Smooth muscle cell (in vitro differentiated cells): Measurements from ENCODE around the gene DOCK9. TPM values are rescaled to one million over a fixed set of nuclear protein-coding genes. Genes with fewer than 3 reads are reported as not detected.

ENCODE experiments used
- DNase-seq: peaks from one replicate; lab custom pipeline; 2025; ENCODE audit not compliant: unreplicated experiment; lab: John Stamatoyannopoulos, UW
- H2AFZ ChIP-seq: fragments of 200-600 bp; sonication (generic); 2 replicates; pipeline ENCODE4 v1.6.0; 2016; ENCODE audit warnings: antibody characterized with exemption, low read depth, mild to moderate bottlenecking
- H3F3A ChIP-seq: fragments of 200-600 bp; sonication (generic); 2 replicates; pipeline ENCODE4 v1.6.0; 2017; ENCODE audit warnings: antibody characterized with exemption, low read depth
- H3K27ac ChIP-seq: fragments of 200-600 bp; sonication (generic); 2 replicates; pipeline ENCODE4 v1.5.1; 2016; ENCODE audit warnings: low read depth, mild to moderate bottlenecking
- H3K27me3 ChIP-seq: fragments of 200-600 bp; sonication (generic); 2 replicates; pipeline ENCODE4 v1.6.1; 2016; ENCODE audit warnings: low read depth, mild to moderate bottlenecking
- H3K36me3 ChIP-seq: fragments of 200-600 bp; sonication (generic); 2 replicates; pipeline ENCODE4 v1.5.1; 2016; ENCODE audit warnings: low read depth
- H3K4me1 ChIP-seq: fragments of 200-600 bp; sonication (generic); 2 replicates; pipeline ENCODE4 v1.5.1; 2016; ENCODE audit warnings: low read depth
- H3K4me2 ChIP-seq: fragments of 200-600 bp; sonication (generic); 2 replicates; pipeline ENCODE4 v1.6.0; 2016; ENCODE audit warnings: mild to moderate bottlenecking
- H3K4me3 ChIP-seq: fragments of 200-600 bp; sonication (generic); 2 replicates; pipeline ENCODE4 v1.5.1; 2016; ENCODE audit warnings: mild to moderate bottlenecking
- H3K79me2 ChIP-seq: fragments of 200-600 bp; sonication (generic); 2 replicates; pipeline ENCODE4 v1.6.0; 2016; ENCODE audit warnings: low read depth, mild to moderate bottlenecking
- H3K9ac ChIP-seq: fragments of 200-600 bp; sonication (generic); 2 replicates; pipeline ENCODE4 v1.6.0; 2016; ENCODE audit warnings: low read depth
- H3K9me3 ChIP-seq: fragments of 200-600 bp; sonication (generic); replicated peaks from 2 replicates; pipeline ENCODE4 v1.5.1; 2016; ENCODE audit warnings: low read depth
- H4K20me1 ChIP-seq: fragments of 200-600 bp; sonication (generic); 2 replicates; pipeline ENCODE4 v1.6.0; 2016; ENCODE audit warnings: low read depth
- WGBS: methylation state at CpG from one replicate; pipeline ENCODE4 v1.1.7; 2016; ENCODE audit warnings: low lambda C conversion rate; 5-methylcytosine and 5-hydroxymethylcytosine counted together
- polyA plus RNA-seq: library from polyadenylated mRNA; unstranded; fragments of >200 nt; fragmentation: Nextera tagmentation; extraction: Ambion mirVana; gene quantifications from 2 replicates; pipeline ENCODE4 v1.2.1, GENCODE V29; 2016
- total RNA-seq: library from RNA; depleted of rRNA; stranded (reverse); fragments of >200 nt; gene quantifications from 2 replicates; pipeline ENCODE4 v1.2.3, GENCODE V29; 2014
- TF ChIP-seq, protein P1 (sequence below): fragments of 200-600 bp; sonication (generic); IDR thresholded peaks from 2 replicates; pipeline ENCODE4 v1.5.1; 2017; ENCODE audit warnings: borderline replicate concordance, mild to moderate bottlenecking, antibody characterized with exemption; ENCODE audit not compliant: insufficient read depth, poor library complexity, severe bottlenecking

DOCK9 gene
- total and polyA plus RNA-seq, 2 experiments from 2014 or later: 5.7 to 25.1 TPM

DNA sequence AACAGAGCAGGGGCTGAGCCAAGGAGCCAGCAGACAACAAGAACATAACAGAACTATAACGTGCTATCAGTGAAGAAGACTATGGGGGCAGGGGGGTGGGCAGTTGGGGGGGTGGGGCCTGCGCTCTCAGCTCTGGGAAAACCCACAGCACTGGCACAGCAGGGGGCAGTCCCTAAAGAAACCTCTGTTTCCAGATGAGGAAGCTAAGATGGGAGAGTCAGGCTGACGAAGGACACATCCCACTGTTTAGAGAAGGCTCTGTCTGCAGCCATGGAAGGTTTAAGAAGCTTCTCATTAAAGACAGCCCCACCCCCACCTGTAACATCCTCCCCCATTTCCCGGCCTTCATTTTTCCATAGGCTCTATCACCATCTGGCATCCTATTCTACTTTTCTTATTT, 7.1 kb upstream of the DOCK9 start:
- H3K36me3 ChIP-seq: no peaks in the 10 kb centered on the region
- WGBS: 71% methylated on average over 4 of the region's 4 CpGs
- no peaks in the 10 kb centered on the region for H3F3A ChIP-seq
- H3K27ac ChIP-seq: no peak overlapping the region
- no peaks in the 10 kb centered on the region for H3K4me1 ChIP-seq
- DNase-seq: no peak
- TF ChIP-seq, protein P1, sequence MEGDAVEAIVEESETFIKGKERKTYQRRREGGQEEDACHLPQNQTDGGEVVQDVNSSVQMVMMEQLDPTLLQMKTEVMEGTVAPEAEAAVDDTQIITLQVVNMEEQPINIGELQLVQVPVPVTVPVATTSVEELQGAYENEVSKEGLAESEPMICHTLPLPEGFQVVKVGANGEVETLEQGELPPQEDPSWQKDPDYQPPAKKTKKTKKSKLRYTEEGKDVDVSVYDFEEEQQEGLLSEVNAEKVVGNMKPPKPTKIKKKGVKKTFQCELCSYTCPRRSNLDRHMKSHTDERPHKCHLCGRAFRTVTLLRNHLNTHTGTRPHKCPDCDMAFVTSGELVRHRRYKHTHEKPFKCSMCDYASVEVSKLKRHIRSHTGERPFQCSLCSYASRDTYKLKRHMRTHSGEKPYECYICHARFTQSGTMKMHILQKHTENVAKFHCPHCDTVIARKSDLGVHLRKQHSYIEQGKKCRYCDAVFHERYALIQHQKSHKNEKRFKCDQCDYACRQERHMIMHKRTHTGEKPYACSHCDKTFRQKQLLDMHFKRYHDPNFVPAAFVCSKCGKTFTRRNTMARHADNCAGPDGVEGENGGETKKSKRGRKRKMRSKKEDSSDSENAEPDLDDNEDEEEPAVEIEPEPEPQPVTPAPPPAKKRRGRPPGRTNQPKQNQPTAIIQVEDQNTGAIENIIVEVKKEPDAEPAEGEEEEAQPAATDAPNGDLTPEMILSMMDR: no peak
- peaks cover 4% of the 10 kb centered on the region for H3K79me2 ChIP-seq
- H3K27me3 ChIP-seq: no peaks in the 10 kb centered on the region
- H3K4me2 ChIP-seq: no peak overlapping the region
- no peak overlapping the region for H3K9ac ChIP-seq
- H4K20me1 ChIP-seq: no peaks in the 10 kb centered on the region
- H2AFZ ChIP-seq: no peak overlapping the region
- no peaks in the 10 kb centered on the region for H3K9me3 ChIP-seq
- H3K4me3 ChIP-seq: no peak overlapping the region

DNA sequence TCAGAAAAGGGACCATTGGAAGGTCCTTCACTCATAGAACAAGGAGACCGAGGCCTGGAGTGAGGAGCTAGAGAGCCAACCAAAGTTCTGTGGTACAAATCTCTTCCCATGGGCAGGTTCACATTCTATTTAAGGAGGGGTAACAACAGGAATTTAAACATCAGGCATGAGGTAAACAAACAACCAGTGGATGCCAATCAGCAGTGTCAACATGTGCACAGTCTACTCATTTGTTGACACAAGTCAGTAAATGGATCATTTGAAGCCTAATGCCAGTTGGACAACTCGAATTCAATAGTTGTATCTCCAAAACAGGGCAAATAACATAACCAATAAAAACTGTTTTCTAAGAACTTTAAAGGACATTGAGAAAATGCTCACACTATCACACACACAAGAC, 6.3 kb upstream of the DOCK9 start:
- H3K9ac ChIP-seq: no peak overlapping the region
- H3K79me2 ChIP-seq: no peaks in the 10 kb centered on the region
- H4K20me1 ChIP-seq: no peaks in the 10 kb centered on the region
- H3K27me3 ChIP-seq: no peaks in the 10 kb centered on the region
- no peak for DNase-seq
- WGBS: 89% methylated on average over 2 of the region's 2 CpGs
- no peaks in the 10 kb centered on the region for H3K9me3 ChIP-seq
- no peak overlapping the region for H3K4me2 ChIP-seq
- H2AFZ ChIP-seq: no peak overlapping the region
- H3K4me1 ChIP-seq: no peaks in the 10 kb centered on the region
- H3F3A ChIP-seq: no peaks in the 10 kb centered on the region
- no peaks in the 10 kb centered on the region for H3K36me3 ChIP-seq
- no peak overlapping the region for H3K27ac ChIP-seq
- TF ChIP-seq, protein P1: no peak
- no peak overlapping the region for H3K4me3 ChIP-seq

DNA sequence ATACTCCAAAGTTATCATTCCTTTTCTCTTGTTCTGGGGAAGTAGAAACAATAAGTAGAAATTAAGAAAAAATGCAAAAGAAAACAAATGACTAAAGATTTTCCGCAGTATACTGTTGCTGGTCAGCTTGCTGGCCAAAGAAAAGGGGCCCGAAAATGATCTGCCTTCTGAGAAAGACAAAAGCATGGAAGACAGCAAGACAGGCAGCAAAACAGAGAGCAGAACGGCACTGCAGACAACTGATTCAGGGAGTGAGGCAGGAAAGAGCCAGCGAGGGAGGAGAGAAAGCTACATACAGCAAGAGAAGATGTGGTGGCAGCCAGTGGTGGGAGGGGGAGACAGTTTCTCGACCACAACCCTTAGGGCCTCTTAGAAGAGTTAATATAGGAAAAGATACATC, 5.3 kb upstream of the DOCK9 start:
- H3K9ac ChIP-seq: no peak overlapping the region
- H3K36me3 ChIP-seq: no peaks in the 10 kb centered on the region
- DNase-seq: no peak
- no peak overlapping the region for H3K4me3 ChIP-seq
- no peaks in the 10 kb centered on the region for H4K20me1 ChIP-seq
- H3K27ac ChIP-seq: no peak overlapping the region
- WGBS: 83% methylated on average over 5 of the region's 5 CpGs
- no peak overlapping the region for H3K4me2 ChIP-seq
- TF ChIP-seq, protein P1: no peak
- H2AFZ ChIP-seq: no peak overlapping the region
- no peaks in the 10 kb centered on the region for H3F3A ChIP-seq
- no peaks in the 10 kb centered on the region for H3K9me3 ChIP-seq
- H3K27me3 ChIP-seq: no peaks in the 10 kb centered on the region
- H3K79me2 ChIP-seq: no peaks in the 10 kb centered on the region
- no peaks in the 10 kb centered on the region for H3K4me1 ChIP-seq

DNA sequence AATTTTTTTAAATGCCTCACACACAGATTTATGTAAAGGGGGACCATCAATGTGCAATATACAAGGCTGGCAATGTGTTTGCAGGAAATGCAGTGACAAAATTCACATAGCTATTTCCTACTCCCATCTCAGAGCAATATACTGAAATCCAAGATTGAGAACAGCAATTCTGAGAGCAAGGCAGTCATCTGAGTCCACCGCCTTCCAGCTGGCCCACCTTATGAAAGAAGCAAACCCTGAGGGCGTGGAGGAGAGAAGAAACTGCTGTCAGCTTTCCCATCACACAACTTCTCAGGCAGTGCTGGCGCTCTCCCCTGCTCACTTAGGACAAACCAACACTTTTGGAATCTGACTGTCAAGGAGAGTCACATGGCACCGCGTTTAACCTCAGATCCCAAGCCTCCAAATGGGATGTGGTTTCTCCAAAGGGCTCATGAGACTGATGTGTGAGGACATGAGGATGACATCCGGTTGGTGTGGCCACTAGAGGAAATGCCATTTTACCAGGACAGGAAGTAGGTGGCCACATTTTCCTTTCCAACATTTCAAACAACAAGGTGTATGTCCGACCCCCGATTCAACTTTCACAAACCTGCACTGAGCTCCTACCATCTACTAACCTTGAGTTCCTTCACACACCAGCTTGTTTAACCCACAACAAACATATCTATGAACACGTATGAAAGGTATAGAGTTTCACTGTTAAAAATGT, 3.7 kb upstream of the DOCK9 start:
- H3K36me3 ChIP-seq: no peaks in the 10 kb centered on the region
- no peak overlapping the region for H3K4me3 ChIP-seq
- no peak for DNase-seq
- TF ChIP-seq, protein P1: no peak
- no peaks in the 10 kb centered on the region for H4K20me1 ChIP-seq
- H3K9me3 ChIP-seq: no peaks in the 10 kb centered on the region
- no peaks in the 10 kb centered on the region for H3K27me3 ChIP-seq
- 92% methylated on average over 9 of the region's 9 CpGs for WGBS
- H3K27ac ChIP-seq: no peak overlapping the region
- no peak overlapping the region for H2AFZ ChIP-seq
- H3K79me2 ChIP-seq: no peaks in the 10 kb centered on the region
- peaks cover 14% of the 10 kb centered on the region for H3K4me1 ChIP-seq
- no peak overlapping the region for H3K9ac ChIP-seq
- peaks cover 7% of the 10 kb centered on the region for H3F3A ChIP-seq
- H3K4me2 ChIP-seq: no peak overlapping the region
